AG09309 (cell line): ENCODE measurements around the gene SCYGR2.

Source experiments
- DNase-seq: peaks from one replicate; pipeline ENCODE4 v3.0.0-alpha.2; 2010; ENCODE audit warnings: low read depth
- H3K4me3 ChIP-seq: 2 replicates; pipeline ENCODE4 v1.5.1; 2011; ENCODE audit warnings: mild to moderate bottlenecking, low read depth, low read length, moderate library complexity; ENCODE audit not compliant: control insufficient read depth
- CTCF ChIP-seq: IDR thresholded peaks from 2 replicates; pipeline ENCODE4 v1.5.1; 2011; ENCODE audit warnings: mild to moderate bottlenecking, low read depth, low read length, inconsistent platforms; ENCODE audit not compliant: insufficient read depth, control insufficient read depth; ENCODE audit errors: missing control alignments

SCYGR2 gene

GRCh38 chr2:227595797-227596196, 2.9 kb upstream of the SCYGR2 start:
- no peak for TF ChIP-seq CTCF
- no peak overlapping the region for H3K4me3 ChIP-seq
- no peak for DNase-seq

- no peak overlapping the region for H3K4me3 ChIP-seq
- DNase-seq: no peak
- no peak for TF ChIP-seq CTCF
Observed at GRCh38 chr2:227597036-227597435, 1.7 kb upstream of the SCYGR2 start.

- DNase-seq: no peak
- TF ChIP-seq CTCF: no peak
- H3K4me3 ChIP-seq: no peak overlapping the region
Observed at GRCh38 chr2:227597998-227598397, 695 bp upstream of the SCYGR2 start.

GRCh38 chr2:227602358-227602757, 3.7 kb downstream of the SCYGR2 start:
- DNase-seq: no peak
- no peak overlapping the region for H3K4me3 ChIP-seq
- no peak for TF ChIP-seq CTCF

GRCh38 chr2:227606476-227606875, 7.8 kb downstream of the SCYGR2 start:
- DNase-seq: no peak
- H3K4me3 ChIP-seq: no peak overlapping the region
- TF ChIP-seq CTCF: no peak

GRCh38 chr2:227607941-227608340, 9.2 kb downstream of the SCYGR2 start:
- no peak for TF ChIP-seq CTCF
- no peak for DNase-seq
- H3K4me3 ChIP-seq: no peak overlapping the region
